Neural progenitor cell (in vitro differentiated cells): ENCODE measurements around the gene ARHGAP24.

Source experiments
- CTCF ChIP-seq: fragments of 200-600 bp; sonication (generic); IDR thresholded peaks from 2 replicates; pipeline ENCODE4 v1.5.1; 2017; ENCODE audit warnings: antibody characterized with exemption, mild to moderate bottlenecking
- EZH2 ChIP-seq: fragments of 200-600 bp; sonication (generic); IDR thresholded peaks from 2 replicates; pipeline ENCODE4 v1.6.1; 2017; ENCODE audit warnings: antibody characterized with exemption, mild to moderate bottlenecking, moderate library complexity

- TF ChIP-seq CTCF (no peak), EZH2 (no peak)
Observed at GRCh38 chr4:85475631-85476233, 782 bp downstream of the ARHGAP24 start.
